Measurements from ENCODE around the gene FYN. TPM values are rescaled to one million over a fixed set of nuclear protein-coding genes. Genes with fewer than 3 reads are reported as not detected.

The FYN gene
- total RNA-seq, 2 donors from 2014 or later = 87.0 to 94.7 TPM

GRCh38 chr6:111614833-111615582, 258.2 kb downstream of the FYN start:
- intact Hi-C loops (cut with DNase I) = no loop called here
- no peak for DNase-seq (ENCODE audit: low spot score)

- DNase-seq (ENCODE audit: low spot score) = no peak
- intact Hi-C loops (cut with DNase I) = no loop called here
Measured at GRCh38 chr6:111612379-111612778, 260.9 kb downstream of the FYN start.

- DNase-seq (ENCODE audit: low spot score) = no peak
- intact Hi-C loops (cut with DNase I) = no loop called here
Measured at GRCh38 chr6:111610548-111611172, 262.6 kb downstream of the FYN start.

Other genes with a start within 250 kb of the FYN start
- not detected for gene CCN6, start 180.7 kb upstream of the FYN start, total RNA-seq
- 10 to 100 TPM; 17.0 to 20.6 TPM for gene TUBE1, start 214.0 kb upstream of the FYN start, total RNA-seq
- gene FAM229B, start 214.1 kb upstream of the FYN start, total RNA-seq = 10 to 100 TPM; 23.3 to 29.6 TPM